Right atrium auricular region (tissue), 2 donors: ENCODE results near the gene MYO1E. TPM values are rescaled to one million over a fixed set of nuclear protein-coding genes. Genes with fewer than 3 reads are reported as not detected.
"Not testable (repeated sequence)": the region's sequence is repeated elsewhere in the genome, so short reads cannot be mapped to it uniquely, and the experiment has no call there.

Source experiments
- DNase-seq: peaks from one replicate; pipeline ENCODE4 v3.0.0-alpha.2; 2019; ENCODE audit warnings: low spot score
- H3K27ac ChIP-seq, 2 donors: fragments of 200-600 bp; sonication (generic); 1 replicate in 1 of 2; 2 replicates in 1 of 2; pipeline ENCODE4 v1.5.1; 2016 to 2019
- H3K27me3 ChIP-seq, 2 donors: fragments of 200-600 bp; sonication (generic); one replicate each; pipeline versions ENCODE4 v1.5.1 to v1.6.0; 2017 to 2019
- H3K36me3 ChIP-seq: fragments of 200-600 bp; sonication (generic); one replicate; pipeline ENCODE4 v1.5.1; 2016
- H3K4me1 ChIP-seq, 2 donors: fragments of 200-600 bp; sonication (generic); one replicate each; pipeline versions ENCODE4 v1.5.1 to v1.6.0; 2017 to 2019
- H3K4me3 ChIP-seq, 2 donors: fragments of 200-600 bp; sonication (generic); 1 replicate in 1 of 2; 2 replicates in 1 of 2; pipeline ENCODE4 v1.5.1; 2017 to 2019; ENCODE audit warnings: mild to moderate bottlenecking in 1 of 2, moderate library complexity in 1 of 2
- H3K9me3 ChIP-seq, 2 donors: fragments of 200-600 bp; sonication (generic); one replicate each; pipeline ENCODE4 v1.5.1; 2019
- CTCF ChIP-seq, 2 donors: fragments of 200-600 bp; sonication (generic); IDR thresholded peaks; one replicate each; pipeline ENCODE4 v1.5.1; 2019; ENCODE audit warnings: antibody characterized with exemption in 2 of 2
- total RNA-seq, 2 donors: library from RNA; depleted of rRNA; stranded (reverse); fragments of >200 nt; gene quantifications; one replicate each; pipeline ENCODE4 v1.1.0, GENCODE V29; 2016

Gene MYO1E
- total RNA-seq, 2 donors from 2014 or later, result 9.6 to 17.2 TPM

- Histone ChIP-seq H3K36me3 (peaks cover 15% of the 10 kb centered on the region), H3K4me1 (no peaks in the 10 kb centered on the region), H3K9me3 (no peaks in the 10 kb centered on the region), H3K27ac (no peak overlapping the region), H3K4me3 (no peak overlapping the region), H3K27me3 (no peaks in the 10 kb centered on the region)
- TF ChIP-seq CTCF (IDR thresholded peaks at IDR 0.05), result no peak
- no peak for DNase-seq
These were observed 224.4 kb downstream of the MYO1E start for GRCh38 chr15:59148153-59148833.

- Histone ChIP-seq H3K4me3 (no peak overlapping the region), H3K9me3 (no peaks in the 10 kb centered on the region), H3K4me1 (no peaks in the 10 kb centered on the region), H3K36me3 (peaks cover 9% of the 10 kb centered on the region), H3K27ac (no peak overlapping the region), H3K27me3 (no peaks in the 10 kb centered on the region)
- DNase-seq, result no peak
- TF ChIP-seq CTCF (IDR thresholded peaks at IDR 0.05), result no peak
These were observed 225.0 kb downstream of the MYO1E start for GRCh38 chr15:59147666-59148065.

GRCh38 chr15:59144594-59144993, 228.1 kb downstream of the MYO1E start:
- DNase-seq, H3K9me3 ChIP-seq, H3K27ac ChIP-seq, H3K4me3 ChIP-seq, H3K36me3 ChIP-seq, H3K27me3 ChIP-seq, H3K4me1 ChIP-seq: not testable (repeated sequence)

- no peaks in the 10 kb centered on the region for H3K27me3 ChIP-seq
- H3K36me3 ChIP-seq, result no peaks in the 10 kb centered on the region
These were observed 229.4 kb downstream of the MYO1E start for GRCh38 chr15:59143281-59143680.

GRCh38 chr15:59140422-59141226, 232.0 kb downstream of the MYO1E start:
- Histone ChIP-seq H3K27ac (no peak overlapping the region), H3K4me1 (no peaks in the 10 kb centered on the region), H3K4me3 (no peak overlapping the region), H3K36me3 (peaks cover 24% of the 10 kb centered on the region), H3K27me3 (no peaks in the 10 kb centered on the region), H3K9me3 (no peaks in the 10 kb centered on the region)
- no peak for TF ChIP-seq CTCF (IDR thresholded peaks at IDR 0.05)
- no peak for DNase-seq

More at GRCh38 chr15:59143281-59143680, 229.4 kb downstream of the MYO1E start:
- Histone ChIP-seq H3K4me3 (no peak overlapping the region), H3K4me1 (no peaks in the 10 kb centered on the region), H3K9me3 (no peaks in the 10 kb centered on the region), H3K27ac (no peak overlapping the region)
- no peak for TF ChIP-seq CTCF (IDR thresholded peaks at IDR 0.05)
- no peak for DNase-seq

GRCh38 chr15:59138243-59138642, 234.4 kb downstream of the MYO1E start:
- no peaks in the 10 kb centered on the region for H3K9me3 ChIP-seq
- H3K4me1 ChIP-seq, result no peaks in the 10 kb centered on the region
- TF ChIP-seq CTCF (IDR thresholded peaks at IDR 0.05), result peak; percentile 12 to 57
- no peaks in the 10 kb centered on the region for H3K27me3 ChIP-seq
- H3K27ac ChIP-seq, result no peak overlapping the region
- DNase-seq, result no peak
- H3K4me3 ChIP-seq, result no peak overlapping the region
- peaks cover 38% of the 10 kb centered on the region for H3K36me3 ChIP-seq
